B cell (primary cell): Measurements from ENCODE around the gene NAPG. TPM values are rescaled to one million over a fixed set of nuclear protein-coding genes. Genes with fewer than 3 reads are reported as not detected.

ENCODE experiments used
- ATAC-seq: fragments of 200-7000 bp; cut with Tn5 transposase; one replicate; pipeline ENCODE4 v1.10.0; 2021; ENCODE audit warnings: low read depth, mild to moderate bottlenecking, moderate number of reproducible peaks, moderate library complexity
- CTCF ChIA-PET: fragments of 350-600 bp; sonication (Branson Sonifier 250); formaldehyde crosslinking; loops from one replicate; lab custom pipeline; 2021; ENCODE audit warnings: antibody characterized with exemption, inconsistent platforms; lab: Charles Lee
- POLR2A ChIA-PET: fragments of 350-600 bp; sonication (Branson Sonifier 250); formaldehyde crosslinking; loops from one replicate; lab custom pipeline; 2021; ENCODE audit warnings: antibody characterized with exemption; lab: Charles Lee
- DNase-seq: peaks from one replicate; pipeline ENCODE4 v3.0.0; 2013
- H2AFZ ChIP-seq: 2 replicates; pipeline ENCODE4 v1.6.1; 2012; ENCODE audit warnings: mild to moderate bottlenecking, low read depth, low read length; ENCODE audit not compliant: insufficient read depth, poor library complexity, severe bottlenecking
- H3K27ac ChIP-seq, 2 donors: 1 replicate in 1 of 2; 2 replicates in 1 of 2; pipeline ENCODE4 v1.5.1; 2012 to 2013; ENCODE audit warnings: low read length in 2 of 2, mild to moderate bottlenecking in 2 of 2, moderate library complexity in 1 of 2
- H3K27me3 ChIP-seq, 4 experiments: fragments of 200-600 bp in 1 of 4; sonication (generic) in 1 of 4; replicated peaks in 1 of 4; 1 replicate in 2 of 4; 2 replicates in 2 of 4; pipeline versions ENCODE4 v1.6.1 to v1.7.0; 2013 to 2016; ENCODE audit warnings: low read length in 3 of 4, mild to moderate bottlenecking in 2 of 4, mixed read lengths in 1 of 4, moderate library complexity in 1 of 4; ENCODE audit not compliant: insufficient read depth in 4 of 4, control insufficient read depth in 3 of 4; ENCODE audit errors: control extremely low read depth in 1 of 4
- H3K36me3 ChIP-seq, 2 experiments: replicated peaks in 1 of 2; 1 replicate in 1 of 2; 2 replicates in 1 of 2; pipeline versions ENCODE4 v1.6.1 to v1.7.1; 2013; ENCODE audit warnings: low read length in 1 of 2; ENCODE audit not compliant: insufficient read depth in 2 of 2, control insufficient read depth in 1 of 2; ENCODE audit errors: control extremely low read depth in 1 of 2, extremely low read depth in 1 of 2
- H3K4me1 ChIP-seq, 2 donors: fragments of 200-600 bp in 1 of 2; sonication (generic) in 1 of 2; 1 replicate in 1 of 2; 2 replicates in 1 of 2; pipeline versions ENCODE4 v1.5.1 to v1.6.1; 2013 to 2017; ENCODE audit warnings: low read length in 2 of 2; ENCODE audit not compliant: control insufficient read depth in 2 of 2, insufficient read depth in 2 of 2
- H3K4me2 ChIP-seq: replicated peaks from 2 replicates; pipeline ENCODE3; 2012; ENCODE audit warnings: mild to moderate bottlenecking, low read depth, low read length; ENCODE audit not compliant: poor library complexity, severe bottlenecking
- H3K4me3 ChIP-seq, 5 experiments: fragments of 200-600 bp in 1 of 5; sonication (generic) in 1 of 5; 1 replicate in 3 of 5; 2 replicates in 2 of 5; pipeline versions ENCODE4 v1.5.1 to v1.7.0; 2011 to 2016; ENCODE audit warnings: low read length in 4 of 5, mild to moderate bottlenecking in 4 of 5, low read depth in 2 of 5, control low read depth in 1 of 5, moderate library complexity in 1 of 5; ENCODE audit not compliant: insufficient read depth in 1 of 5; ENCODE audit errors: control extremely low read depth in 1 of 5, extremely low read depth in 1 of 5
- H3K79me2 ChIP-seq: fragments of 200-600 bp; sonication (generic); one replicate; pipeline ENCODE4 v1.6.0; 2016; ENCODE audit warnings: low read length; ENCODE audit not compliant: control insufficient read depth, insufficient read depth
- H3K9ac ChIP-seq: fragments of 200-600 bp; sonication (generic); 2 replicates; pipeline ENCODE4 v1.6.1; 2017; ENCODE audit warnings: mild to moderate bottlenecking, low read length, moderate library complexity
- H3K9me3 ChIP-seq, 3 donors: one replicate each; pipeline versions ENCODE4 v1.6.1 to v1.7.1; 2013; ENCODE audit warnings: low read length in 2 of 3; ENCODE audit not compliant: control insufficient read depth in 2 of 3, insufficient read depth in 1 of 3; ENCODE audit errors: control extremely low read depth in 1 of 3
- H4K20me1 ChIP-seq: 2 replicates; pipeline ENCODE4 v1.6.0; 2012; ENCODE audit warnings: mild to moderate bottlenecking, low read length; ENCODE audit not compliant: insufficient read depth, control insufficient read depth, poor library complexity, severe bottlenecking
- H3K27ac Mint-ChIP-seq: one replicate; pipeline ENCODE4 v1.8.0; 2021; ENCODE audit warnings: mixed read lengths
- H3K27me3 Mint-ChIP-seq: one replicate; pipeline ENCODE4 v1.8.0; 2021; ENCODE audit warnings: mixed read lengths
- H3K4me1 Mint-ChIP-seq: one replicate; pipeline ENCODE4 v1.8.0; 2021; ENCODE audit warnings: mixed read lengths
- H3K4me3 Mint-ChIP-seq: one replicate; pipeline ENCODE4 v1.8.0; 2021; ENCODE audit warnings: mixed read lengths
- H3K9me3 Mint-ChIP-seq: one replicate; pipeline ENCODE4 v1.8.0; 2022; ENCODE audit warnings: mixed read lengths; ENCODE audit not compliant: insufficient read depth
- CTCF ChIP-seq: fragments of 200-600 bp; IDR thresholded peaks from one replicate; pipeline ENCODE4 v1.8.0; 2022; ENCODE audit warnings: antibody characterized with exemption, mild to moderate bottlenecking
- EZH2 ChIP-seq: IDR thresholded peaks from 2 replicates; pipeline ENCODE4 v1.6.1; 2012; ENCODE audit warnings: borderline replicate concordance, low read depth, mild to moderate bottlenecking, moderate library complexity, low read length; ENCODE audit not compliant: insufficient read depth, poor library complexity, severe bottlenecking
- WGBS: methylation state at CpG from one replicate; pipeline ENCODE4 v1.1.5; 2013; ENCODE audit warnings: missing lambda C conversion rate; ENCODE audit not compliant: insufficient coverage; 5-methylcytosine and 5-hydroxymethylcytosine counted together
- intact Hi-C: fragments of 100-400 bp; cut with micrococcal nuclease; formaldehyde crosslinking; loops from one replicate; pipeline ENCODE4 v1.10.0; 2022
- polyA plus RNA-seq: library from polyadenylated mRNA; depleted of rRNA; stranded (reverse); fragments of >200 nt; gene quantifications from 2 replicates; pipeline ENCODE4 v1.2.3, GENCODE V29; 2012
- total RNA-seq, 2 donors: library from RNA; stranded (reverse); fragments of 120-200 nt in 1 of 2; gene quantifications; 1 replicate in 1 of 2; 2 replicates in 1 of 2; pipeline versions ENCODE4 v1.2.3 to v1.2.4, GENCODE V29; 2013 to 2022

NAPG gene
- total and polyA plus RNA-seq, 2 donors (not counting 1 experiment from before 2014, with no cell fraction given), result 9.4 to 31.8 TPM

- peaks cover 17 to 80% of the 10 kb centered on the region in 2 experiments for H3K36me3 ChIP-seq
- H2AFZ ChIP-seq, result no peak overlapping the region
- Mint-ChIP-seq H3K27ac (no peak overlapping the region), H3K9me3 (no peaks in the 10 kb centered on the region), H3K4me3 (no peak overlapping the region), H3K4me1 (no peaks in the 10 kb centered on the region), H3K27me3 (no peaks in the 10 kb centered on the region)
- H4K20me1 ChIP-seq, result peaks cover 7% of the 10 kb centered on the region
- no peaks in the 10 kb centered on the region for H3K79me2 ChIP-seq
- no peak overlapping the region for H3K4me3 ChIP-seq
- intact Hi-C loops, result no loop called here
- no peak overlapping the region for H3K27ac ChIP-seq
- no peaks in the 10 kb centered on the region for H3K27me3 ChIP-seq
- peaks cover 0 to 1% (median 0%) of the 10 kb centered on the region in 3 donors for H3K9me3 ChIP-seq
- ChIA-PET CTCF (no interaction called here), POLR2A (no interaction called here)
- H3K4me1 ChIP-seq, result no peaks in the 10 kb centered on the region
- no peak overlapping the region for H3K4me2 ChIP-seq
- TF ChIP-seq CTCF (no peak), EZH2 (no peak)
- ATAC-seq, result no peak
- no peak overlapping the region for H3K9ac ChIP-seq
- no peak for DNase-seq
These were observed 17.4 kb downstream of the NAPG start for GRCh38 chr18:10543277-10543676.

- Mint-ChIP-seq H3K9me3 (no peaks in the 10 kb centered on the region), H3K27ac (no peak overlapping the region), H3K27me3 (no peaks in the 10 kb centered on the region), H3K4me1 (no peaks in the 10 kb centered on the region), H3K4me3 (no peak overlapping the region)
- TF ChIP-seq EZH2 (no peak), CTCF (no peak)
- H3K79me2 ChIP-seq, result no peaks in the 10 kb centered on the region
- no peaks in the 10 kb centered on the region for H3K4me1 ChIP-seq
- DNase-seq (no peak), ATAC-seq (no peak)
- peaks cover 17 to 86% of the 10 kb centered on the region in 2 experiments for H3K36me3 ChIP-seq
- no peak overlapping the region for H3K27ac ChIP-seq
- no peak overlapping the region for H3K9ac ChIP-seq
- CTCF ChIA-PET, result interaction anchor here (1.0 to 1.8 kb wide), 2 partner anchors 16 to 25 kb away, joined by 3 to 8 read pairs; no protein-coding TSS in a partner anchor
- H3K9me3 ChIP-seq, result no peaks in the 10 kb centered on the region
- H3K4me2 ChIP-seq, result no peak overlapping the region
- 94% methylated on average over 6 of the region's 9 CpGs for WGBS
- no peak overlapping the region for H2AFZ ChIP-seq
- no peak overlapping the region for H3K4me3 ChIP-seq
- H4K20me1 ChIP-seq, result peaks cover 7% of the 10 kb centered on the region
- intact Hi-C loops, result no loop called here
- no peaks in the 10 kb centered on the region for H3K27me3 ChIP-seq
- POLR2A ChIA-PET, result interaction anchor here (0.5 kb wide), 1 partner anchor 1896 kb away, joined by 3 read pairs; no protein-coding TSS in a partner anchor
These were observed 18.4 kb downstream of the NAPG start for GRCh38 chr18:10544093-10544748.
